Stomach smooth muscle (tissue), 2 donors: Measurements from ENCODE around the gene RNFT2.

Experiments
- H3K27ac ChIP-seq: one replicate; pipeline ENCODE4 v1.7.0; 2013; ENCODE audit warnings: mild to moderate bottlenecking, low read length, inconsistent platforms
- H3K27me3 ChIP-seq, 2 donors: one replicate each; pipeline ENCODE4 v1.7.0; 2013; ENCODE audit warnings: low read length in 2 of 2; ENCODE audit not compliant: insufficient read depth in 2 of 2, control insufficient read depth in 1 of 2
- H3K36me3 ChIP-seq, 2 donors: one replicate each; pipeline ENCODE4 v1.7.0; 2013; ENCODE audit warnings: low read length in 2 of 2; ENCODE audit not compliant: control insufficient read depth in 2 of 2, insufficient read depth in 2 of 2
- H3K4me1 ChIP-seq: one replicate; pipeline ENCODE4 v1.7.0; 2013; ENCODE audit warnings: low read length; ENCODE audit not compliant: control insufficient read depth, insufficient read depth
- H3K4me3 ChIP-seq, 2 donors: one replicate each; pipeline ENCODE4 v1.7.0; 2013; ENCODE audit warnings: low read length in 2 of 2
- H3K9ac ChIP-seq, 2 donors: one replicate each; pipeline ENCODE4 v1.7.0; 2013; ENCODE audit warnings: low read length in 2 of 2, mild to moderate bottlenecking in 1 of 2
- H3K9me3 ChIP-seq, 2 donors: one replicate each; pipeline ENCODE4 v1.7.0; 2013; ENCODE audit warnings: low read length in 2 of 2; ENCODE audit not compliant: control insufficient read depth in 2 of 2
- donor health status: healthy.
- donor health status: Pancreatic carcinoma.

RNFT2 gene

DNA sequence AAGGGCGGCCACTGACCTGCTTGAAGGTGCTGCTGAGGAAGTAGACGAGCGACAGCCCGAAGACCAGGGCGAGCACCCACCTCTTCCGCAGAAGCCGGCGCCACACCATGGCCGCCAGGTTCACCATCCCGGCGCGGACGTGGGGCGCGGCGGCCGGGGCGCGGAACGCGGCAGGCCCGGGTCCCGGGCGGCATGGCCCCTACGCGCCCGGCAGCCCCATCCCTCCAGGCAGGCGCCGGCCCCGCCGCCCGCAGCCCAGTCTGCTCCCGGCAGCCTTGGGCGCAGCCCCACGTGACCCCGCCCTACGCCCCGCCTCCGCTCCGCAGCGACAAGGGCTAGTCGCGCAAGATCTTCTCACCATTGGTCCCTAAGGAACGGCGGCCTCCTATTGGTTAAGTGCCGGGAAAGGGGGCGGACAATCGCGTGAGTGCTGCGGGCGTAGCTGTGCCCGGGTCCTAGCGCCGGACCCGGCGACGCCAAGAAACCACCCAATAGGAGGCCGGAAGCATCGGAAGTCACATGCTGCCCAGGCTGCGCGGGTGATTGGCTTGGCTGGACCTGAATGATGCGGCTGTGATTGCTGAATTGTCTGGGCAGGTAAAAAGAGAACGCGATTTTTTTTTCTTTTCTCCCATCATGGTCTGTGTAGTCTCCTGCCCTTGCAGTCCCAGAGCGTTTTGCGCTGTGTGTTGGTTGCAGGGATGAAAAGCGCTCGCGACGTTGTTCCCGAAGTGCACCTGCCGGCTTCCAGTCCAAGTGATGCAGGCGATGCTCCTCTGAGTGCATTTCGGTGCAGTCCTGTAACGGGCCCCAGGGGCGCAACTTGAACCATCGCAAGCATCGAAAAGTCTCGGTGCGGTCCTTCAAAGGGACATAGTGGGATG is at the start of gene RNFT2, which contains the start of gene SPRING1:
RNFT2 (plus strand) TSS at position 542 of the 884 bp plus-strand sequence. CDS start 2,183 bp downstream, outside the sequence.
SPRING1 (minus strand) TSS at position 296 of the 884 bp plus-strand sequence; CDS start at position 127, 169 bp downstream.
- Histone ChIP-seq H3K36me3 (peaks cover 7 to 11% of the 10 kb centered on the region in 2 donors), H3K9ac (peak within 1 kb of the TSS; percentile 86 to 89), H3K27ac (no peak within 1 kb of the TSS), H3K9me3 (no peaks in the 10 kb centered on the region), H3K4me1 (peaks cover 19% of the 10 kb centered on the region), H3K4me3 (peak within 1 kb of the TSS; percentile 82 to 94), H3K27me3 (no peaks in the 10 kb centered on the region)

GRCh38 chr12:116689521-116689920 is 48.6 kb upstream of the RNFT2 start:
- no peak overlapping the region for H3K27ac ChIP-seq
- H3K4me3 ChIP-seq, result no peak overlapping the region
- peaks cover 11% of the 10 kb centered on the region for H3K4me1 ChIP-seq
- H3K9ac ChIP-seq, result no peak overlapping the region
- H3K36me3 ChIP-seq, result no peaks in the 10 kb centered on the region
- H3K9me3 ChIP-seq, result no peaks in the 10 kb centered on the region
- H3K27me3 ChIP-seq, result peaks cover 10 to 24% of the 10 kb centered on the region in 2 donors

DNA sequence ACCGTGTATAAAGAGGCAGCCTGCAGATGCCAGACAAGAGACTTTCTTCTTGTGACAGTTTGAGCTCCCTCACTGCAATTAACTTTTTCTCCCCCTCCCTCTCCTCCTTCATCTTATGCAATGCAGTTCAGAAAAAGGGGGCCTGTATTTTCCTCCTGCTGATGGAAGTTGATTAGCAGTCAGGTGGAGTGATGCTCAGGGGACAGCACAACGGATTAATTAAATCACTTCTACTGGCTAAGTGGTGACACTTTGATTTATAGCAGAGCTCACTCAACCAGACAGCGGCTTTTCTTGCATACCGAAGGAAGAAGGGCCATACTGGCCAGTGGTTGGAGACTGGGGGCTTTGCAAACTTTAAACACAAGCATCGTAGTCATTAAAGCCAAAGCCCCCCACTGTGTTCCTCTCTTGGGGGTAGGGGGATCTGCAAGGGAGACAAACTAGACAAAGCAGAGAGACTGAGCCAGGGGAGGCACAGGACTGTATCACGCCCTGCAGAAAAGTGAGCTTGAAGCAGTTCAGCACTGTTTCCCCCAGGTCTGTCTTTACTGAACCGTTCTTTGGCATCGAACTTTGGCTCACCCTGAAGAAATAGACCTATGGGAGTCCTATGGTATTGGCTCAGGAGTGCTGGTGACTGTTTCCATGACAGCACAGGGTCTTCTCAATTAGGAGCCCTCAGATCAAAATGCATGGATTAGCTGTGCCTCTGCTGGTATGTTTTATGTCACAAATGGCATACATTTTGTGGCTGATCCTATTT is 48.0 kb upstream of the RNFT2 start:
- no peak overlapping the region for H3K9ac ChIP-seq
- H3K4me3 ChIP-seq, result no peak overlapping the region
- peaks cover 10 to 30% of the 10 kb centered on the region in 2 donors for H3K27me3 ChIP-seq
- no peaks in the 10 kb centered on the region for H3K9me3 ChIP-seq
- peaks cover 11% of the 10 kb centered on the region for H3K4me1 ChIP-seq
- no peaks in the 10 kb centered on the region for H3K36me3 ChIP-seq
- no peak overlapping the region for H3K27ac ChIP-seq

DNA sequence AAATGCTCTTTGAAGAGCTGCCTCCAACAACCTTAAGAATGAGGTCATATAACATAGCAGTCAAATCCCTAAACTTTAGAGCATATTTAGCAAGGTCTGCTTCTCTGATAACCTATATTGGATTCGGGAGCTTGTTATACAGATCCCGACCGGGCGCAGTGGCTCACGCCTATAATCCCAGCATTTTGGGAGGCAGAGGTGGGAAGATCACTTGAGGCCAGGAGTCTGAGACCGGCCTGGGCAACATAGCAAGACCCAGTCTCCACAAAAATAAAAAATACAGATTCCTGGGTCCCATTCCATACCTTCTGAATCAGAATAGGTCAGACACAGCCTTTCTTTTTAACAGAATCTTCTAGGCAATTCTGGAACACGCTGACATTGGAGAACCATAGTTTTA is 46.9 kb upstream of the RNFT2 start:
- Histone ChIP-seq H3K27ac (no peak overlapping the region), H3K4me3 (no peak overlapping the region), H3K9ac (no peak overlapping the region), H3K9me3 (no peaks in the 10 kb centered on the region), H3K36me3 (no peaks in the 10 kb centered on the region), H3K27me3 (peaks cover 10 to 32% of the 10 kb centered on the region in 2 donors), H3K4me1 (peaks cover 11% of the 10 kb centered on the region)

DNA sequence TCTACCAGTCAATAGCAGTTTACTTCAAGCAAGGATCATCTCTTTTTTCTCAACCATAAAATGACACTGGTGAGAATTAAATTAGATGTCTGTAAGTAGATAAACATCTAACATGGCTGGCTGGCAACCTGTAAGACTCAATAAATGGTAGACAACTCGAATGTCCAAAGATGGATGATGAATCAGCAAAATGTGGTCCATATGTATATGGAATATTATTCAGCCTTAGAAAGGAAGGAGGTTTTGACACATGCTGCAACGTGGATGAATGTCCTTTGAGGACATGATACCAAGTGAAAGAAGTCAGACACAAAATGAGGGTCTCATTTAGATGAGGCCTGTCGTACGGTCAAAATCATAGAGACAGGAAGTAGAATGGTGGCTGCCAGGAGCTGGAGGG is 46.5 kb upstream of the RNFT2 start:
- Histone ChIP-seq H3K9me3 (no peaks in the 10 kb centered on the region), H3K36me3 (no peaks in the 10 kb centered on the region), H3K27ac (no peak overlapping the region), H3K4me3 (no peak overlapping the region), H3K27me3 (peaks cover 10 to 32% of the 10 kb centered on the region in 2 donors), H3K4me1 (peaks cover 11% of the 10 kb centered on the region), H3K9ac (no peak overlapping the region)

DNA sequence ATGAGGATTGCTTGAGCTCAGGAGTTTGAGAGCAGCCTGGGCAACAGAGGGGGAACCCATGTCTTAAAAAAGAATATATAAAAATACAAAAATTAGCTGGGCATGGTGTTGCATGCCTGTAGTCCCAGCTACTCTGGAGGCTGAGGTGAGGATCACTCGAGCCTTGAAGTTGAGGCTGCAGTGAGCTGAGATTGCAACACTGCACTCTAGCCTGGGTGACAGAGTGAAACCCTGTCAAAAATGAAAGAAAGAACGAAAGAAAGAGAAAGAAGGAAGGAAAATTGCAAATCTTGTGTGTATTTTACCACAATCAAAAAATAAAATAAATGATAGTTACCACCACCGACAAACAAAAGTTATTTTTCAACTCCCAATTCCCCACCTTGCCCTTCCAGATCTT is 45.5 kb upstream of the RNFT2 start:
- Histone ChIP-seq H3K36me3 (no peaks in the 10 kb centered on the region), H3K9ac (no peak overlapping the region), H3K4me1 (peaks cover 11% of the 10 kb centered on the region), H3K27me3 (peaks cover 10 to 32% of the 10 kb centered on the region in 2 donors), H3K4me3 (no peak overlapping the region), H3K27ac (no peak overlapping the region), H3K9me3 (no peaks in the 10 kb centered on the region)

GRCh38 chr12:116693286-116694227 is 44.6 kb upstream of the RNFT2 start:
- Histone ChIP-seq H3K4me1 (peaks cover 11% of the 10 kb centered on the region), H3K4me3 (peak overlapping the region in 1 of 2 donors; percentile 52), H3K36me3 (no peaks in the 10 kb centered on the region), H3K9ac (no peak overlapping the region), H3K27ac (no peak overlapping the region), H3K27me3 (peaks cover 10 to 32% of the 10 kb centered on the region in 2 donors), H3K9me3 (no peaks in the 10 kb centered on the region)

GRCh38 chr12:116694653-116695463 is 43.3 kb upstream of the RNFT2 start:
- Histone ChIP-seq H3K4me3 (no peak overlapping the region), H3K27me3 (peaks cover 10 to 32% of the 10 kb centered on the region in 2 donors)

GRCh38 chr12:116695464-116695725 is 42.7 kb upstream of the RNFT2 start:
- H3K27ac ChIP-seq, result no peak overlapping the region
- H3K27me3 ChIP-seq, result peaks cover 10 to 27% of the 10 kb centered on the region in 2 donors
- H3K4me1 ChIP-seq, result peaks cover 11% of the 10 kb centered on the region
- H3K9ac ChIP-seq, result no peak overlapping the region
- H3K9me3 ChIP-seq, result no peaks in the 10 kb centered on the region
- H3K4me3 ChIP-seq, result no peak overlapping the region
- H3K36me3 ChIP-seq, result no peaks in the 10 kb centered on the region

More at GRCh38 chr12:116694653-116695463, 43.3 kb upstream of the RNFT2 start:
- Histone ChIP-seq H3K4me1 (peaks cover 11% of the 10 kb centered on the region), H3K27ac (no peak overlapping the region), H3K9me3 (no peaks in the 10 kb centered on the region), H3K9ac (no peak overlapping the region), H3K36me3 (no peaks in the 10 kb centered on the region)
